D721Med (cell line): Measurements from ENCODE around the gene CMIP.
A peak's percentile ranks its signal among the peaks of the same experiment; 100 is the strongest.
"Not testable (repeated sequence)": the region's sequence is repeated elsewhere in the genome, so short reads cannot be mapped to it uniquely, and the experiment has no call there.

Experiments used
- DNase-seq: peaks from one replicate; pipeline ENCODE4 v3.0.0; 2011; ENCODE audit warnings: low spot score; ENCODE audit not compliant: insufficient read length
- FAIRE-seq: peaks from 2 replicates; lab custom pipeline; 2011; peaks lifted over from hg19 to GRCh38; lab: Jason Lieb, UNC
- TF ChIP-seq, protein P1 (sequence below): IDR thresholded peaks from 2 replicates; pipeline ENCODE4 v1.5.1; 2012; ENCODE audit warnings: mild to moderate bottlenecking, control low read depth; ENCODE audit not compliant: insufficient read depth; ENCODE audit errors: missing control alignments

Gene CMIP

DNA sequence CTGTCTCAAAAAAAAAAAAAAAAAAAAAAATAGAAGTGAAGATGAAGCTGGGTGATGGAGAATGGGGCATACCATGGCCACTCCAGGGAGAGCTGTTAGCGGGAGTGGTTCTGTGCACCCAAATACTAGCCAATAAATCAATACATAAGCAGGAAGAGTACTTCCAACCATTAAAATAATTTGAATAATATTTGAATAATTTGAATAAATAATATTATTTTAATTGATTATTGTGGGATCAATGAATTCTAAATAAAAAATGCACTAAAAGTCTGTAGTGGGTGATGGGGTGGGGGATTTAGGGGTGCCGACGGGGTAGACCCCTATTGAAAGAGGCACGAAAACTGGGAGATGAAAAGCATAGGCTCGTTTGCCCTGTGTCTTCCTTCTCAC, 41.4 kb upstream of the CMIP start:
- DNase-seq (no peak), FAIRE-seq (no peak)
- TF ChIP-seq, protein P1, sequence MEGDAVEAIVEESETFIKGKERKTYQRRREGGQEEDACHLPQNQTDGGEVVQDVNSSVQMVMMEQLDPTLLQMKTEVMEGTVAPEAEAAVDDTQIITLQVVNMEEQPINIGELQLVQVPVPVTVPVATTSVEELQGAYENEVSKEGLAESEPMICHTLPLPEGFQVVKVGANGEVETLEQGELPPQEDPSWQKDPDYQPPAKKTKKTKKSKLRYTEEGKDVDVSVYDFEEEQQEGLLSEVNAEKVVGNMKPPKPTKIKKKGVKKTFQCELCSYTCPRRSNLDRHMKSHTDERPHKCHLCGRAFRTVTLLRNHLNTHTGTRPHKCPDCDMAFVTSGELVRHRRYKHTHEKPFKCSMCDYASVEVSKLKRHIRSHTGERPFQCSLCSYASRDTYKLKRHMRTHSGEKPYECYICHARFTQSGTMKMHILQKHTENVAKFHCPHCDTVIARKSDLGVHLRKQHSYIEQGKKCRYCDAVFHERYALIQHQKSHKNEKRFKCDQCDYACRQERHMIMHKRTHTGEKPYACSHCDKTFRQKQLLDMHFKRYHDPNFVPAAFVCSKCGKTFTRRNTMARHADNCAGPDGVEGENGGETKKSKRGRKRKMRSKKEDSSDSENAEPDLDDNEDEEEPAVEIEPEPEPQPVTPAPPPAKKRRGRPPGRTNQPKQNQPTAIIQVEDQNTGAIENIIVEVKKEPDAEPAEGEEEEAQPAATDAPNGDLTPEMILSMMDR, result no peak

DNA sequence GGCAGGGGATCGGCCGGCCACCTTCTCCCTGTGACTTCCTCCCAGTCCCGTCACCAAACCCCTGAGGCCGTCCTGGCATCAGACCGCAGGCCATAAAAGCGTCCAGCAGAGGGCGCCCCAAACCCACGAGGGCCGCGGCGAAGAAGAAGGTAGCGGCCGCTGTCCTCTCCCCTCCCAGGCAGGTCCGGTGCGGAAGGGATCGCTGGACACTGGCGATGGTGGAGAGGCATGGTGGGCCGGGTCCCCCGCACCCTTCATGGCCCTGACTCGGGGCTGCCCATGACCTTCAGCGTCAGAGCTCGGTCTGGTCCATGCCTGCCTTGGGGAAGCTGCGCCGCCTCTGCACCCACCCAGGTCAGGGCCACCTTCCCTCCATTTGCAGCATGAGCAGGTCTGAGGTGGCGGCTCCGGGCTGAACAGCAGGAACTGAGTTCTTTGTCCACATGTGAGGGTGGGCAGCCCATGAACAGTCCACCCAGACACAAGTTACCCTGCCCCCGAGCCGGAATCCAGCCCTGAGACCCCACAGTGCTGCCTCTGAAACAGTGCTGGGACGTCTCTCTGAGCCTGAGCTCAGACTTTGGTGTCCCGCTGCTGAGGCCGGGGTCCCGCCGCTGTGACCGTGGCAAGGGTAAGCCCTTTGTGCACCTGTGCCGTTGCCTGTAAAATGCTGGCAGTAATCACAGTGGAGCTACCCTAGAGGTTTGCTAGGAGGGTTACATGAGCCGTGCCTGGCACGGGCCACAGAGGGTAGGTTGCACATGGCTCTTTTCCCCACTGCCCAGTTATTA, 40.8 kb upstream of the CMIP start:
- peak; percentile 50 for DNase-seq
- no peak for FAIRE-seq

DNA sequence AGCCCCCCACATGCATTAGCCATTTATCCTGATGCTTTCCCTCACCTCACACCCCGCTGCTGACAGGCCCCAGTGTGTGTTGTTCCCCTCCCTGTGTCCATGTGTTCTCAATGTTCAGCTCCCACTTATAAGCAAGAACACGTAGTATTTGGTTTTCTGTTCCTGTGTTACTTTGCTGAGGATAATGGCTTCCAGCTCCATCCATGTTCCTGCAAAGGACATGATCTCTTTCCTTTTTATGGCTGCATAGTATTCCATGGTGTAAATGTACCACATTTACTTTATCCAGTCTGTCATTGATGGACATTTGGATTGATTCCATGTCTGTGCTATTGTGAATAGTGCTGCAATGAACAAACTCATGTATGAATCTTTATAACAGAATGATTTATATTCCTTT, 39.6 kb upstream of the CMIP start:
- FAIRE-seq, DNase-seq: not testable (repeated sequence)

More for the DNA sequence above, 40.8 kb upstream of the CMIP start:
- TF ChIP-seq, protein P1, result peak; percentile 91

DNA sequence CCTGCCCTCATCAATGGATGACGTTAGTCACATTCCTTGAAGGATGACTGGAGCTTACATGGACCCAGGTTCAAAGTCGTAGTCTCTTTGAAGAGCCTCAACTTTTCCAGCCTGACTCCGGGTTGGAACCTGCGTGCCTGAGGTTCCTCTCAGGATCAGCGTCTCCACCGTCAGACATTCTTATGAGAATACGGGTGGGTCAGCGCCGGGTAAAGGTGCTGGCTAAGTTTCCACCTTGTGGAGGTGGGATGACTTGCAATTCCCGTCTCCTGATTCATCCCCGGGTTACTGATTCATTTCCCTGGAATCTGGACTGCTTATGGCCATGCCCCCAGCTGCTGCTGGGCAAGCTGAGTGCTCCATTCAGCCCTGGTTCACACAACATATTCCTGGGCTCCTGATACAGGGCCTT, 38.9 kb upstream of the CMIP start:
- TF ChIP-seq, protein P1, result no peak
- FAIRE-seq (no peak), DNase-seq (no peak)

DNA sequence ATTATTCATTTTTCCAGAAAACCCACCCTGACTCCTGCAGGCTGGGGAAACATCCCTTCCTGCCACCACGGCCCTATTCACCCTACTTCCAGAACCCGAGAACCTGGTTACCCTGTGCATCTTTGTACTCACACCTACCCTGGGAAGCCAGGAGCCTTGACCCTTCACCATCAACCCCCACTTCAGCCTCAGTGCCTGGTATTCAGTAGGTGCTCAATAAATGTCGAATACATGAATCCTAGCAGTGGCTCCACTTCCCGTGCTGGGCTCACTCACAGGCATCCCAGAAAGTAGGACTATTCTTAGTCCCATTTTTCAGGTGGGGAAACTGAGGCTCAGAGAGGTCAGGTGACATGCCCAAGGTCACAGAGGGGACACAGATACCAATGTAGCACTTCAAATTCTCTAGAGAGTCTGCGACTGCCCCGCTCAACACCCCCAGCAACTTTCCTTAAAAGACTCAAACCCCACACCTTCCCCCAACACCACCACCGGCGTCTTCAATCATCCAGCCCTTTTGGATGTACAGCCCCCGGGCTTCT, 36.1 kb upstream of the CMIP start:
- DNase-seq (no peak), FAIRE-seq (no peak)
- TF ChIP-seq, protein P1, result no peak

DNA sequence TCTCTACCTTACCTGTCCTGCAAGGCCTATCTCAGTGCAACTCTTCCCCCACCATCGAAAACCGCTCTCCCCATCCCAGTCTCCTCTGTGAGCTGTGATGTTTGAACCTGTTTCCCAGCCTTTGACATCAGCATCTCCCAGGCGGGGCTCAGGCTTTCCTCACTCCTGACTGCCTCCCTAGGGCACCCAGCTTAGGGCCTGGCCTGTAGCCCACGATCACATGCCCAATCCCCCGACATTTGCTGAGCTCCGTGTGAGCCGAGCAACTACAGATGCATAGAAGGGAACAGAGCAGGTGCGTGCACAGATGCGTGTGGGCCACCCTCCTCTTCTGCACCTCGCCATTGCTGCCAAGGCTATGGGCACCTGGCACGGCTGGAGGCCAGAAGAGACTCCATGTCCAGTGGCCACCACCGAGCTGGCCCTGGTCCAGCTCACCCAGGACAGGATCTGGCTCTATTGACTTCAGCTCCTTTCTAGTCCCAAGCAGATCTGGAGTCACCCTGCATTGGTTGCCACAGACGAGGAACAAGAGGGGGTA, 35.5 kb upstream of the CMIP start:
- no peak for FAIRE-seq
- no peak for DNase-seq
- TF ChIP-seq, protein P1, result no peak

DNA sequence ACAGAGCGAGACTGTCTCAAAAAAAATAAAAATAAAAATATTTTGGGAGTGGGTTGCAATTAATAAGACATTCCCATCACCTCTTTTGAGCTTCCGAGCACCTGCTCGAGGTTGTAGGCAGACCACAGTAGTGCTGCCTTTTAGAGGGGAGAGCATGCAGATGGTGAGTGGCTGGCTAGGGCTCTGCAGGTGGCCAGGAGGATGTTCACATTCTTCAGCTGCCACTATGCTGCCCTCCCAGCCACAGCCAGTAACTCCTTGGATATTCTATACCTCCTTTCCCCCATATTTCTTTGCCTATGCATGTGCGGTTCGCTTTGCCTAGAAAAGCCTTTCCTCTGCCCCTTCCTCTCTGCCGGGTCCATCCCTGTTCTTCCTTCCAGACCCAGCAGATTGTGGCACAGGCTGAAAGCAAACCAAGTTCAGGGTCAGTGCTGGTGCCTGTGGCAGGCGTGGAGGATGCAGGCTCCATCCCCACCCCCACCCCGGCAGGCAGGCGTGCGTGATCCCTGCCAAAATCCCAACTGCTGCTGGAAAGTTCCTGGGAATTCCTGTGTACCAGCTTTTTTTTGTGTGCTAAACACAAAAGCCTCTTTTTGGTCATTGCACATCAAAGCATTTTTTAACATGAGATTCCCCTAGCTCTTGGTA, 33.8 kb upstream of the CMIP start:
- no peak for FAIRE-seq
- DNase-seq, result no peak
- TF ChIP-seq, protein P1, result no peak
